H1 (cell line): ENCODE results near the gene TBC1D10A. TPM values are rescaled to one million over a fixed set of nuclear protein-coding genes. Genes with fewer than 3 reads are reported as not detected.

Source experiments
- CTCF ChIA-PET: fragments of 300-600 bp; sonication (Branson Sonifier 250); formaldehyde crosslinking; loops from one replicate; lab custom pipeline; 2021; ENCODE audit not compliant: partially characterized antibody; lab: Charles Lee
- POLR2A ChIA-PET: fragments of 300-600 bp; sonication (Branson Sonifier 250); formaldehyde crosslinking; loops from one replicate; lab custom pipeline; 2021; ENCODE audit warnings: inconsistent platforms; ENCODE audit not compliant: partially characterized antibody; lab: Charles Lee
- DNase-seq, 2 experiments: peaks; one replicate each; pipeline versions ENCODE4 v3.0.0 to v3.0.0-alpha.2; 2010 to 2022; ENCODE audit warnings: low spot score in 2 of 2, low read depth in 1 of 2, mixed read lengths in 1 of 2
- FAIRE-seq: peaks from 2 replicates; lab custom pipeline; 2011; peaks lifted over from hg19 to GRCh38; lab: Jason Lieb, UNC
- H2AFZ ChIP-seq: 2 replicates; pipeline ENCODE4 v1.8.1; 2012; ENCODE audit warnings: low read length, inconsistent platforms
- H2AK5ac ChIP-seq: 2 replicates; pipeline ENCODE4 v1.6.1; 2013; ENCODE audit warnings: low read depth, low read length
- H2BK120ac ChIP-seq: replicated peaks from 2 replicates; pipeline ENCODE3; 2013; ENCODE audit warnings: low read depth, low read length, inconsistent platforms
- H2BK12ac ChIP-seq: 2 replicates; pipeline ENCODE4 v1.6.1; 2013; ENCODE audit warnings: low read depth, low read length
- H2BK15ac ChIP-seq: 2 replicates; pipeline ENCODE4 v1.6.1; 2013; ENCODE audit warnings: low read length
- H2BK20ac ChIP-seq: 2 replicates; pipeline ENCODE4 v1.6.1; 2013; ENCODE audit warnings: low read length
- H2BK5ac ChIP-seq: 2 replicates; pipeline ENCODE4 v1.6.1; 2013; ENCODE audit warnings: low read depth, low read length
- H3K14ac ChIP-seq: 2 replicates; pipeline ENCODE4 v1.6.1; 2013; ENCODE audit warnings: inconsistent platforms; ENCODE audit not compliant: insufficient read length
- H3K18ac ChIP-seq: 2 replicates; pipeline ENCODE4 v1.6.1; 2013; ENCODE audit warnings: low read length; ENCODE audit errors: extremely low read depth
- H3K23ac ChIP-seq: 2 replicates; pipeline ENCODE4 v1.6.1; 2013; ENCODE audit warnings: inconsistent platforms; ENCODE audit not compliant: insufficient read length
- H3K23me2 ChIP-seq: 2 replicates; pipeline ENCODE4 v1.6.1; 2013; ENCODE audit warnings: low read depth, low read length
- H3K27ac ChIP-seq: 2 replicates; pipeline ENCODE4 v1.6.1; 2011; ENCODE audit warnings: low read depth, low read length, inconsistent platforms
- H3K27me3 ChIP-seq, 4 experiments: replicated peaks in 1 of 4; 1 replicate in 1 of 4; 2 replicates in 3 of 4; pipeline versions ENCODE4 v1.6.1 to v1.8.1; 2011 to 2013; ENCODE audit warnings: low read length in 3 of 4, mild to moderate bottlenecking in 3 of 4, inconsistent platforms in 2 of 4, mixed read lengths in 2 of 4, moderate library complexity in 1 of 4; ENCODE audit not compliant: control insufficient read depth in 3 of 4, insufficient read depth in 3 of 4; ENCODE audit errors: extremely low read depth in 1 of 4
- H3K36me3 ChIP-seq, 4 experiments: 2 replicates each; pipeline versions ENCODE4 v1.6.1 to v1.8.1; 2011 to 2013; ENCODE audit warnings: mild to moderate bottlenecking in 4 of 4, low read length in 3 of 4, moderate library complexity in 2 of 4, control low read depth in 1 of 4, inconsistent platforms in 1 of 4; ENCODE audit not compliant: insufficient read depth in 4 of 4, control insufficient read depth in 2 of 4
- H3K4ac ChIP-seq: replicated peaks from 2 replicates; pipeline ENCODE3; 2013; ENCODE audit warnings: low read length, low read depth, mixed read lengths, inconsistent platforms; ENCODE audit not compliant: insufficient read length
- H3K4me1 ChIP-seq, 4 experiments: replicated peaks in 1 of 4; 1 replicate in 1 of 4; 2 replicates in 3 of 4; pipeline versions ENCODE4 v1.6.1 to v1.8.1; 2011 to 2013; ENCODE audit warnings: low read length in 3 of 4, inconsistent platforms in 2 of 4, mixed read lengths in 1 of 4; ENCODE audit not compliant: insufficient read depth in 4 of 4, control insufficient read depth in 3 of 4
- H3K4me2 ChIP-seq, 2 experiments: 2 replicates each; pipeline versions ENCODE4 v1.6.1 to v1.8.1; 2011 to 2013; ENCODE audit warnings: low read depth in 2 of 2, low read length in 2 of 2, control low read depth in 1 of 2, inconsistent platforms in 1 of 2, mild to moderate bottlenecking in 1 of 2; ENCODE audit not compliant: insufficient read depth in 1 of 2
- H3K4me3 ChIP-seq, 4 experiments: fragments of 200-600, 300-600 bp in 1 of 4; sonication (generic), shearing (Covaris generic), sonication (Bioruptor Twin) in 1 of 4; 2 replicates each; pipeline versions ENCODE4 v1.5.1 to v1.8.1; 2011 to 2016; ENCODE audit warnings: low read length in 4 of 4, low read depth in 3 of 4, control low read depth in 2 of 4, inconsistent platforms in 2 of 4, mild to moderate bottlenecking in 2 of 4, mixed read lengths in 1 of 4, moderate library complexity in 1 of 4; ENCODE audit not compliant: insufficient read depth in 2 of 4; ENCODE audit errors: extremely low read depth in 1 of 4
- H3K56ac ChIP-seq: replicated peaks from 2 replicates; pipeline ENCODE3; 2013; ENCODE audit warnings: low read depth, mild to moderate bottlenecking, mixed read lengths, low read length, inconsistent platforms; ENCODE audit not compliant: insufficient read length
- H3K79me1 ChIP-seq: 2 replicates; pipeline ENCODE4 v1.6.1; 2013; ENCODE audit warnings: low read depth, low read length, control low read depth
- H3K79me2 ChIP-seq, 2 experiments: 2 replicates each; pipeline versions ENCODE4 v1.6.1 to v1.8.1; 2012 to 2013; ENCODE audit warnings: low read length in 2 of 2, mild to moderate bottlenecking in 2 of 2, inconsistent platforms in 1 of 2; ENCODE audit not compliant: insufficient read depth in 2 of 2, control insufficient read depth in 1 of 2
- H3K9ac ChIP-seq, 4 experiments: replicated peaks in 1 of 4; 1 replicate in 1 of 4; 2 replicates in 3 of 4; pipeline versions ENCODE4 v1.6.1 to v1.8.1; 2011 to 2013; ENCODE audit warnings: low read depth in 3 of 4, low read length in 3 of 4, control low read depth in 2 of 4, mild to moderate bottlenecking in 2 of 4, moderate library complexity in 2 of 4, inconsistent platforms in 1 of 4; ENCODE audit errors: extremely low read depth in 1 of 4
- H3K9me3 ChIP-seq, 2 experiments: 2 replicates each; pipeline versions ENCODE4 v1.6.1 to v1.8.1; 2012 to 2013; ENCODE audit warnings: mild to moderate bottlenecking in 2 of 2, moderate library complexity in 2 of 2, control low read depth in 1 of 2, inconsistent platforms in 1 of 2, low read depth in 1 of 2, low read length in 1 of 2, mixed read lengths in 1 of 2; ENCODE audit not compliant: insufficient read depth in 2 of 2
- H4K20me1 ChIP-seq, 2 experiments: replicated peaks in 1 of 2; 2 replicates each; pipeline versions ENCODE3 to v1.8.1; 2011 to 2013; ENCODE audit warnings: inconsistent platforms in 2 of 2, low read length in 2 of 2, mild to moderate bottlenecking in 1 of 2; ENCODE audit not compliant: insufficient read depth in 2 of 2, control insufficient read depth in 1 of 2
- H4K5ac ChIP-seq: 2 replicates; pipeline ENCODE4 v1.6.1; 2013; ENCODE audit warnings: low read length, low read depth, mixed read lengths, inconsistent platforms; ENCODE audit not compliant: insufficient read length
- H4K8ac ChIP-seq: 2 replicates; pipeline ENCODE4 v1.8.0; 2013; ENCODE audit warnings: mild to moderate bottlenecking, moderate library complexity, low read length, inconsistent platforms; ENCODE audit not compliant: insufficient read depth; ENCODE audit errors: extremely low read depth
- H4K91ac ChIP-seq: replicated peaks from 2 replicates; pipeline ENCODE3; 2013; ENCODE audit warnings: low read length, mixed read lengths, inconsistent platforms; ENCODE audit not compliant: insufficient read length
- CBX5 ChIP-seq: fragments of 300-800, 300-1000 bp; sonication (generic); IDR thresholded peaks from 2 replicates; pipeline ENCODE4 v1.7.1; 2016; ENCODE audit warnings: antibody characterized with exemption, low read length, low read depth
- HDAC6 ChIP-seq: IDR thresholded peaks from one replicate; pipeline ENCODE4 v1.7.1; 2012; ENCODE audit warnings: low read depth, mild to moderate bottlenecking, inconsistent platforms, low read length, moderate library complexity
- KDM1A ChIP-seq: fragments of 200-600, 300-600 bp; sonication (generic); IDR thresholded peaks from 2 replicates; pipeline ENCODE4 v1.7.1; 2016; ENCODE audit warnings: mild to moderate bottlenecking, low read length, borderline replicate concordance
- POU5F1 ChIP-seq: IDR thresholded peaks from 2 replicates; pipeline ENCODE4 v1.6.1; 2011; ENCODE audit warnings: low read depth, mild to moderate bottlenecking, low read length, moderate library complexity
- RAD21 ChIP-seq, 2 experiments: IDR thresholded peaks in 1 of 2; conservative IDR thresholded peaks in 1 of 2; 2 replicates each; pipeline ENCODE4 v1.6.1; 2011; ENCODE audit warnings: low read depth in 2 of 2, low read length in 2 of 2, improper control_type of control experiment in 1 of 2, inconsistent platforms in 1 of 2, mild to moderate bottlenecking in 1 of 2, moderate library complexity in 1 of 2
- TAF1 ChIP-seq: IDR thresholded peaks from 2 replicates; pipeline ENCODE4 v1.6.1; 2011; ENCODE audit warnings: mild to moderate bottlenecking, low read depth, low read length
- WGBS, 2 experiments: shearing (Covaris generic) in 1 of 2; methylation state at CpG; one replicate each; pipeline versions ENCODE4 v1.1.6 to v1.1.7; 2013 to 2015; ENCODE audit warnings: low lambda C conversion rate in 2 of 2, mixed read lengths in 2 of 2, inconsistent platforms in 1 of 2, low coverage in 1 of 2, missing lambda C conversion rate in 1 of 2; ENCODE audit not compliant: insufficient replicate concordance in 2 of 2, insufficient coverage in 1 of 2, insufficient read length in 1 of 2; ENCODE audit errors: extremely low coverage in 1 of 2, missing lambda C conversion rate in 1 of 2; 5-methylcytosine and 5-hydroxymethylcytosine counted together
- polyA plus RNA-seq, 7 experiments: library from polyadenylated mRNA; depleted of rRNA in 3 of 7; stranded (reverse) in 5 of 7; unstranded in 2 of 7; fragments of >200 nt in 5 of 7; fragments of 200-250 nt in 2 of 7; gene quantifications; 1 replicate in 5 of 7; 2 replicates in 1 of 7; 4 replicates in 1 of 7; pipeline versions ENCODE4 v1.2.1 to v1.2.3, GENCODE V29; 2011 to 2013; ENCODE audit warnings: missing spikeins in 2 of 7, mixed read lengths in 2 of 7
- total RNA-seq: library from RNA; stranded (reverse); fragmentation: NEBNext Ultra II Directional; extraction: Animal tissue kit (Norgen Biotek cat#: 25700); gene quantifications from 2 replicates; pipeline ENCODE4 v1.2.1, GENCODE V29; 2021
- TF ChIP-seq, protein P1 (sequence below), 3 experiments: IDR thresholded peaks; 1 replicate in 2 of 3; 2 replicates in 1 of 3; pipeline versions ENCODE4 v1.5.1 to v1.6.1; 2011; ENCODE audit warnings: low read length in 3 of 3, mild to moderate bottlenecking in 3 of 3, inconsistent platforms in 2 of 3, low read depth in 1 of 3, moderate library complexity in 1 of 3; ENCODE audit not compliant: insufficient read depth in 1 of 3; ENCODE audit errors: control extremely low read depth in 1 of 3
- TF ChIP-seq, protein P2 (sequence below): IDR thresholded peaks from 2 replicates; pipeline ENCODE4 v1.6.1; 2012; ENCODE audit warnings: low read length, inconsistent platforms

Gene TBC1D10A
- total and polyA plus RNA-seq, 2 of the 8 experiments (the other 6 are each of a cell fraction or from before 2014, with no cell fraction given): 5.4 to 7.0 TPM

DNA sequence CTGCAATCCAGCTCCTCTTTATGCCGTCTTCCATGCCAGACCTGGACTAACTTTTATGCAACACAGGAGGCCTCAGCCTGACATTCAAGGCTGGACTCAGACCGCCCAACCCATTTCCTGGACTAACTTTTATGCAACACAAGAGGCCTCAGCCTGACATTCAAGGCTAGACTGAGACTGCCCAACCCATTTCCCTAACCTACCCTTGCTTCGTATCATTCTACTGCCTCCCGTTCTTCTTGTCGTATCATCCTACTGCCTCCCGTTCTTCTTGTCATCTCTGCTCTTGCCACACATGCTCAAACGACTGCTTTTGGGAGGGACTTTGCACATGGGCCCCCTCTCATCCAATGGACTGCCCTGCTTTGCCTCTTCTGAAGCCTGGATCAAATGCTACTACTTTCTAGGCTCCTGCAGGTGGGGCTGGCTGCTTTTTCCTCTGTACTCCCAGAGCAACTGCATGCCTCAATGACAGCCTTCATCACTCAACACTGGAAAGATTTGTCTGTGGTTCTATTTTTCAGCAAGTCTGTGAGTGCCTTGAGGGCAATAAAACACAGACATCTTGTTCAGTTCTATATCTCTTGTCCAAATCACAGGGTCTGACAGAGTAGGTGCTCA is 7.8 kb downstream of the TBC1D10A start:
- Histone ChIP-seq H4K20me1 (no peaks in the 10 kb centered on the region), H3K9ac (no peak overlapping the region), H3K4me2 (no peak overlapping the region), H2BK15ac (no peak overlapping the region), H3K4me3 (no peak overlapping the region), H3K9me3 (no peaks in the 10 kb centered on the region), H2AK5ac (no peak overlapping the region), H4K8ac (no peak overlapping the region), H3K14ac (no peak overlapping the region), H3K79me2 (no peaks in the 10 kb centered on the region), H3K79me1 (peaks cover 5% of the 10 kb centered on the region; the same call in 1 of the 2 replicates), H3K27me3 (no peaks in the 10 kb centered on the region), H2AFZ (no peak overlapping the region), H3K27ac (no peak overlapping the region), H4K5ac (no peak overlapping the region), H2BK20ac (no peak overlapping the region), H3K23ac (no peak overlapping the region), H3K18ac (no peak overlapping the region), H3K36me3 (no peaks in the 10 kb centered on the region), H3K56ac (no peak overlapping the region), H3K4ac (no peak overlapping the region), H2BK5ac (no peak overlapping the region), H2BK120ac (no peak overlapping the region), H2BK12ac (no peak overlapping the region), H3K4me1 (no peaks in the 10 kb centered on the region), H3K23me2 (no peaks in the 10 kb centered on the region), H4K91ac (no peak overlapping the region)
- DNase-seq (no peak), FAIRE-seq (no peak)
- ChIA-PET CTCF (interaction anchor here (1.2 to 20.1 kb wide), 6 partner anchors 8 to 58 kb away, joined by 3 to 203 read pairs (median 6); partner anchors contain the start of genes CASTOR1 and TBC1D10A), POLR2A (no interaction called here)
- 90% methylated on average over 7 of the region's 7 CpGs; no CpG with 5 or more reads in 1 of the 2 experiments for WGBS, 2 experiments
- TF ChIP-seq, protein P1, sequence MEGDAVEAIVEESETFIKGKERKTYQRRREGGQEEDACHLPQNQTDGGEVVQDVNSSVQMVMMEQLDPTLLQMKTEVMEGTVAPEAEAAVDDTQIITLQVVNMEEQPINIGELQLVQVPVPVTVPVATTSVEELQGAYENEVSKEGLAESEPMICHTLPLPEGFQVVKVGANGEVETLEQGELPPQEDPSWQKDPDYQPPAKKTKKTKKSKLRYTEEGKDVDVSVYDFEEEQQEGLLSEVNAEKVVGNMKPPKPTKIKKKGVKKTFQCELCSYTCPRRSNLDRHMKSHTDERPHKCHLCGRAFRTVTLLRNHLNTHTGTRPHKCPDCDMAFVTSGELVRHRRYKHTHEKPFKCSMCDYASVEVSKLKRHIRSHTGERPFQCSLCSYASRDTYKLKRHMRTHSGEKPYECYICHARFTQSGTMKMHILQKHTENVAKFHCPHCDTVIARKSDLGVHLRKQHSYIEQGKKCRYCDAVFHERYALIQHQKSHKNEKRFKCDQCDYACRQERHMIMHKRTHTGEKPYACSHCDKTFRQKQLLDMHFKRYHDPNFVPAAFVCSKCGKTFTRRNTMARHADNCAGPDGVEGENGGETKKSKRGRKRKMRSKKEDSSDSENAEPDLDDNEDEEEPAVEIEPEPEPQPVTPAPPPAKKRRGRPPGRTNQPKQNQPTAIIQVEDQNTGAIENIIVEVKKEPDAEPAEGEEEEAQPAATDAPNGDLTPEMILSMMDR (IDR thresholded peaks at IDR 0.05; ENCODE audit: control extremely low read depth in 1 of 3, insufficient read depth in 1 of 3, low read depth in 1 of 3, low read length in 3 of 3): 0 out of 4 replicates have a peak, but pooled peaks of 1 of the 3 experiments have one; percentile 3
- TF ChIP-seq HDAC6 (no peak), POU5F1 (no peak), TAF1 (no peak), RAD21 (IDR thresholded peaks at IDR 0.05 in 1 of 2, conservative IDR thresholded peaks at IDR 0.05 in 1 of 2; ENCODE audit: low read depth in 2 of 2, low read length in 2 of 2) (0 out of 4 replicates have a peak, but pooled peaks have one; percentile 14), CBX5 (no peak), KDM1A (no peak)
- TF ChIP-seq, protein P2, sequence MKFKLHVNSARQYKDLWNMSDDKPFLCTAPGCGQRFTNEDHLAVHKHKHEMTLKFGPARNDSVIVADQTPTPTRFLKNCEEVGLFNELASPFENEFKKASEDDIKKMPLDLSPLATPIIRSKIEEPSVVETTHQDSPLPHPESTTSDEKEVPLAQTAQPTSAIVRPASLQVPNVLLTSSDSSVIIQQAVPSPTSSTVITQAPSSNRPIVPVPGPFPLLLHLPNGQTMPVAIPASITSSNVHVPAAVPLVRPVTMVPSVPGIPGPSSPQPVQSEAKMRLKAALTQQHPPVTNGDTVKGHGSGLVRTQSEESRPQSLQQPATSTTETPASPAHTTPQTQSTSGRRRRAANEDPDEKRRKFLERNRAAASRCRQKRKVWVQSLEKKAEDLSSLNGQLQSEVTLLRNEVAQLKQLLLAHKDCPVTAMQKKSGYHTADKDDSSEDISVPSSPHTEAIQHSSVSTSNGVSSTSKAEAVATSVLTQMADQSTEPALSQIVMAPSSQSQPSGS: no peak
